HG02973 (cell line): ENCODE results near the gene PTPRN2.
"Not testable (repeated sequence)": the region's sequence is repeated elsewhere in the genome, so short reads cannot be mapped to it uniquely, and the experiment has no call there.

Experiments used
- ATAC-seq: cut with Tn5 transposase; IDR thresholded peaks from one replicate; pipeline ENCODE4 v1.9.1; 2021; ENCODE audit warnings: moderate library complexity; ENCODE audit not compliant: unreplicated experiment

Gene PTPRN2

DNA sequence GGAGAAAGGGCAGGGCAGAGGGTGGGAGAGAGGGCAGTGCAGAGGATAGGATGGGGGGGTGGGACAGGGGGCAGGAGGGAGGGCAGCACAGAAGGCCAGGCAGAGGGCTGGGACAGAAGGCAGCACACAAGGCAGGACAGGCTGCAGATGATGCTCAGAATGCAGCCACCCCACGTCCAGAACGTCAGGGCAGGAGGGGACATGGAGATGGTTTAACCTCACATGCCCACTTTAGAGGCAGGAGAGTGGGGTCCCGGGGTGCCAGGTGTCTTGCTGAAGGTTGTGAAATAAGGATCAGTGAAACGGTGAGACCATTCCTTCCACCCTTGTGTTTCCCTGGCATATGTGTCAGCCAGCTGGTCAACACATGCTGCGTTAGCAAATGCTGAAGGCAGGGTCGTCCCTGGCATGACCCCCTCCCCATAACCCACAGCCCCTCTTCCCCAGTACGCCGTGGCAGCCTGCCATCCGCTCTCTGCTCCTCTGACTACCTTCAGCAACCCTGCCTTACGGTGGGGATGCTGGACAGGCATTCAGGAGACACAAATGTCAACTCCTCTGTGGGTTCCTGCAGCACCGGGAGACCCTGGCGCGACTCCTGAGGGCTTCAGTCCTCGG is 658.7 kb downstream of the PTPRN2 start:
- ATAC-seq = no peak

GRCh38 chr7:157928171-157928794 is 659.3 kb downstream of the PTPRN2 start:
- no peak for ATAC-seq

DNA sequence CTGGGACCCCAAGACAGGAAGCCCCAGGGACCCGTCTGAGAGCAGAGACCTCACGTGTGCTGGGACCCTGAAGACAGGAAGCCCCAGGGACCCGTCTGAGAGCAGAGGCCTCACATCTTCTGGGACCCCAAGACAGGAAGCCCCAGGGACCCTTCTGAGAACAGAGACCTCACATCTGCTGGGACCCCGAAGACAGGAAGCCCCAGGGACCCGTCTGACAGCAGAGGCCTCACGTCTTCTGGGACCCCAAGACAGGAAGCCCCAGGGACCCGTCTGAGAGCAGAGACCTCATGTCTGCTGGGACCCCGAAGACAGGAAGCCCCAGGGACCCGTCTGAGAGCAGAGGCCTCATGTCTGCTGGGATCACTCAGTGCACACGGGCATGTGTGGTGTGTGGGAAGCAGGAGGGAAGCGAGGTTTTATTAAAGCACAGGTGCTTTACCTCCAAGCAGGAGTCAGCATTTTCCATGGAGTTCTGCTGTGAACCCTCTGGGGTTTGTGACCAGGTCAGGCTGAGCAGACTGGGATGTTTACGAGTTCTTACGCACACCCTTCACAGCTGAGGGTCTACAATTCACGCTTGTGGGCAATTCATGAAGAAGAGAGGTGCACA is 660.2 kb downstream of the PTPRN2 start:
- no peak for ATAC-seq

- no peak for ATAC-seq
Measured at GRCh38 chr7:157926521-157927150, 661.0 kb downstream of the PTPRN2 start.

DNA sequence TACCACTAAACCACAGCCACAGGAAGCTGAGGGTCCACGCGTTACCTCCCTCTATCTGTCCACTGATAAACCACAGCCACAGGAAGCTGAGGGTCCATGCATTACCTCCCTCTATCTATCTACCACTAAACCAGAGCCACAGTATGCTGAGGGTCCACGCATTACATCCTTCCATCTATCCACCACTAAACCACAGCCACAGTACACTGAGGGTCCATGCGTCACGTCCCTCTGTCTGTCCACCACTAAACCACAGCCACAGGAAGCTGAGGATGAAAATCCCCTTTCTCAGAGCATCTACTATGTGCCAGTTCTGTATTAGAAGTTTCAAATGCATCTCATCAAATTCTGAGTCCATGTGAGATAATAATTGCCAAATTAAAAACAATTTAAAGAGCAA is 661.5 kb downstream of the PTPRN2 start:
- no peak for ATAC-seq

DNA sequence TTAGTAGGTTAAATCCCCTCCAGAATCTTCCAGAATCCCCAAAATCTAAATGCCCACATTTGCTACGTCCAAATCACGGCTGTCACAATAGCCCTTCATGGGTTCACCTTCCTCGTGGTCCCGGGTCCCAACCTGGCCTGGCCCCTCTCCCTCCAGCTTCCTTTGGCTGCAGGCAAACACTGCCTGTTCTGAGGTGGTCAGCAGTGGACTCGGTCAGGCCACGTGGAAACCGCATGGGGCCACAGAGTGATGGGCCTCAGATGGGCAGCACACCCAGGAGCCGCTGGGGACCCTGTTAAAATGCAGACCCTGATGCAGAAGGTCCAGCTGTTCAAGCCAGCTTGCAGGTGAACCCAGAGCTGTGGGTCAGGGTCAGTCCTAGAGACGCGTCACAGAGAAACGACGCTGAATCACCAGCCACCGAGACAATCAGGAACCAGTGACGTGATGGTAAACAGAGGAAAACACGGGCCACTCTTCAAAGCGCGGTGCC is 662.2 kb downstream of the PTPRN2 start:
- no peak for ATAC-seq

GRCh38 chr7:157923903-157924630 is 663.6 kb downstream of the PTPRN2 start:
- no peak for ATAC-seq

DNA sequence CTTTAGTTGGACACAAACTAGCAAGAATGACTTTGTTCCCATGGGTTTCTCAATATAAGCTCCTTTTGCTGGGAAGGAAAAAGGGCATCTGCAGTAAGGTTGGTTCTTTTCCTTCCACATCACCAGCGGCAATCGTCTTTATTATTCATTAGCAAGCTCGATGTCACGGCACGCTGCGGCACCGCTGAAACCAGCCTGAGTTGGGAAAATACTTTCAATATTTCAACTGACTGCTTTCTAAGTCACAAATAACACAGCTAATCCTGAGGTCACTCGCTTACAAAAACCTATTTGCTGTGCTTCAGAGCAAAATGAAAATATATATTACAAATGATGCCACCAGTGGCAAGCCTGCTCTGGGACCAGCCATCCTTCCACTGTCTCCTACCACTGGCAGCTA is 665.0 kb downstream of the PTPRN2 start:
- ATAC-seq = no peak

- no peak for ATAC-seq
Measured at GRCh38 chr7:157918326-157919080, 669.1 kb downstream of the PTPRN2 start.

DNA sequence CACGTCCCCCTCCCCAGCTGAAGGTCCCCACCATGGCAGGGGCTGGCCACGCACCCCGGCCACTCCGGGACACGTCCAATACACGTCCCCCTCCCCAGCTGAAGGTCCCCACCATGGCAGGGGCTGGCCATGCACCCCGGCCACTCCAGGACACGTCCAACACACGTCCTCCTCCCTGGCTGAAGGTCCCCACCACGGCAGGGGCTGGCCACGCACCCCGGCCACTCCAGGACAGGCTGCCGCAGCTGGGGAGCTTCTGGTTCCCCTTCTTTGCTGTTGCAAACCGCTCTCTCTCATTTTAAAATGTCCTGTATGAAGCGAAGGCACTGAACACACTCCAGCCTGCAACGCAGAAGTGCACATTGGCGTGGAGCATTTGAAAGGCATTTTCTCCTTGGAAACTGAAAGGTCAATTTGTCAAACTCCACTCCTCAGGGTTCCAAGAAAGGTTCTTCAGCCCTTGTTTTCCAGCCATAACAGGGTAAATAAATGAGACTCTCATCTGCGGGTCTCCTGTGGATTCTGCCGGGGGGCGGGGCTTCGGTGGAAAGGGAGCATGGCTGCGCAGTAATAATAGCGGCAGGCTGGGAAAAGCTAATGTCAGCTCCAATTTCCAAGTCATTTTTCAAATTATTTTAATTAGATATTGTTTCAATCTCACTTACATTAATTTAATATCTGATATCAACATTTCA is 670.5 kb downstream of the PTPRN2 start:
- ATAC-seq = no peak

DNA sequence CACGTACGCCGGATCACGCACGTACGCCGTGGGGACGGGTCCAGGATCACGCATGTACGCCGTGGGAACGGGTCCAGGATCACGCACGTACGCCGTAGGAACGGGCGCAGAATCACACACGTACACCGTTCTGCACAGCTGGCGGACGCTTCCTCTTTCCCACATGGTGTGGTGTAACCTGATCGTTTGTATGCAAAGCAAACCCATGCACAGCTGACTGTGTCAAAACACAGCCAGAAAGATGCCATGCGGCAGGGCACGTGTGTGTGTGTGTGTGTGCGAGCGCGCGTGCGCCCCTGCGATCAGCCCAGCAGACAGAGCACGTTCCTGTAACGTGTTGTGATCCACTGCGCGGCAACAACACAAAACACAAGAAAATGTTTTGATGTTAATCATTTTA is 677.2 kb downstream of the PTPRN2 start:
- no peak for ATAC-seq

GRCh38 chr7:157910045-157910444 is 677.6 kb downstream of the PTPRN2 start:
- not testable (repeated sequence) for ATAC-seq

DNA sequence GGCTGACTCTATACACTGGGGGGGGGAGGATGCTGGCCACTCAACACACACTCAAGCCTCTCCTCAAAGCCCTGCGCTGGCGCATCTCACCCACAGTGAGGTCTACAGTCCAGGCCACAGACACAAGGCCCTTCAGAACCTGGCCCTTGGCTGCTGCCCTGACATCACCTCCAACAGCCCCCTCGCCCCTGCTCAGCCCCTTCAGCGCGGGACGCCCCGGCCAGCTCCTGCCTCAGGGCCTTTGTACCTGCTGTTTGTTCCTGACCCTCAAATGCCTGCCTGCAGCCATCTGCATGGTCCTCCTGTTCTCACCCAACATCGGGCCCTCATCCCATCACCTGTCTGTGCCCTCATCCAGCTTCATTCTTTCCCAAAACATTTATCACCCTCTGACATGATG is 678.3 kb downstream of the PTPRN2 start:
- no peak for ATAC-seq

DNA sequence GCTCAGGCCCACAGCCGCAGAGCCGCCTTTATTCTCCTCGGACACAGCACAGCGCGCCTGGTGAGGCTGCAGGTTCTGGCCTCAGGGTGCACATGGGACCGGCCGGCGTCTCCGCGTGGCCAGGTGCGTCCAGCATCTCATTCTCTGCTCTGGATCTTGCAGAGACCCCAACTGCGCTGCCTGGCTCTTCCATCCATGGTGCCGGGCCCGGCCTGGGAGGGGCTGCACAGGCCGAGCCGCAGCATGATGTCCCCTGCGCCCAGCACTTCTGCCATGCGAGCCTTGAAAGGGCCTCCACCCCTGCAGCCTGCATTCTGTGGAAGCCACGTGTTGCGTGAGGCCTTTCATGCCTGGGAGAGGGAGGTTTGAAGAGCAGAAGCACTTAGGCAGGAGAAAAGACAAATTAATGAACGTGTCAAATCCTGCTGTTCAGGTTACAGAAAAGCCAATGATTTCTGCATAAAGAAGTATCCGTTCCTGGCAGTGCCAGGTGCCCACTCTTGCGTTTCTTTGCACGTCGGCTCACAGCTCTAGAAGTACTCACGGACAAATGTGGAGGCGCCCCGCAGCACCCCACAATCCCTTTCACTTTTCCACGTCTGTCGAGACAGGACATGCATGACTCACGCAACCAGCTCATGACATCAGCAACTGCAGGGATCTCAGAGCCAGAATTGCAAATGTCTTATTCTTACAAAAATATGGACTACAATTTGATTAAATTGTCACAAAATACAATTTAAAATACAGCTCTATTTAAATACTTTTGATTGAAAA is 679.4 kb downstream of the PTPRN2 start:
- no peak for ATAC-seq

DNA sequence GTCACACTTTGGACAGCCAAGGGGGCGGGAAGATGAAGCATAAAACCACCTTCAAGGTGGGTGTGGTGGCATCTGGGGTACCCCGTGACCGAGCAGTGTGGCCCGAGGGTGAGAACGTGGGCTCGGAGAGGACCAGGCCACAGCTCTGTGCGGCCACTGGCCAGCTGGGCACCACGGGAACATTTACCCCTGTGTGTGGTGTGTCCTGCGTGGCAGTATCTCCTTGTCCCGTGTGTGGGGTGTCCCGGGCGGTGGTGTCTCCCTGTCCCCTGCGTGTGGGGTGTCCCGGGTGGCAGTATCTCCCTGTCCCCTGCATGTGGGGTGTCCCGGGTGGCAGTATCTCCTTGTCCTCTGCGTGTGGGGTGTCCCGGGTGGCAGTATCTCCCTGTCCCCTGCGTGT is 680.5 kb downstream of the PTPRN2 start:
- ATAC-seq = no peak

DNA sequence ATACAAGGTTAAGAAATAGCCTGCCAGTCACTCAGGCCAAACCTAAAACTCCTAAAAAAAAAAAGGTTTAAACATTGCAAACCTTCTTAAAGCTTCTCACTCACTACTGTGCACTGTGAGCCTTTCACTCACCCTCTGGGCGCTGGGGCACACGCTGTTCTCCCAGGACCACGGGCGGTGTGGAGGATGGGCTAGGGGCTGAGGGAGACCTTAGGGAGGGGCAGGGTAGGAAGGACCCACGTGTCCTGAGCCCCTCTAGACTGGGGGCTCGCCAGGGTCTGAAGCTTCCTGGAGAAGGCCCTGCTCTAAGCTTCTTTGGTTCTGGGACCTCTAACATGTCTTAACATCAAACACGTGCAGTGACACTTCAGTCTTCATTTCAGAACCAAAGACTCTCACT is 681.0 kb downstream of the PTPRN2 start:
- no peak for ATAC-seq

- no peak for ATAC-seq
Measured at GRCh38 chr7:157905651-157906461, 681.8 kb downstream of the PTPRN2 start.

- no peak for ATAC-seq
Measured at GRCh38 chr7:157904866-157905570, 682.6 kb downstream of the PTPRN2 start.
